H1 (cell line): ENCODE results near the gene BIRC7. TPM values are rescaled to one million over a fixed set of nuclear protein-coding genes. Genes with fewer than 3 reads are reported as not detected.

Source experiments
- CTCF ChIA-PET: fragments of 300-600 bp; sonication (Branson Sonifier 250); formaldehyde crosslinking; loops from one replicate; lab custom pipeline; 2021; ENCODE audit not compliant: partially characterized antibody; lab: Charles Lee
- POLR2A ChIA-PET: fragments of 300-600 bp; sonication (Branson Sonifier 250); formaldehyde crosslinking; loops from one replicate; lab custom pipeline; 2021; ENCODE audit warnings: inconsistent platforms; ENCODE audit not compliant: partially characterized antibody; lab: Charles Lee
- DNase-seq, 2 experiments: peaks; one replicate each; pipeline versions ENCODE4 v3.0.0 to v3.0.0-alpha.2; 2010 to 2022; ENCODE audit warnings: low spot score in 2 of 2, low read depth in 1 of 2, mixed read lengths in 1 of 2
- FAIRE-seq: peaks from 2 replicates; lab custom pipeline; 2011; peaks lifted over from hg19 to GRCh38; lab: Jason Lieb, UNC
- H2AFZ ChIP-seq: 2 replicates; pipeline ENCODE4 v1.8.1; 2012; ENCODE audit warnings: low read length, inconsistent platforms
- H2AK5ac ChIP-seq: 2 replicates; pipeline ENCODE4 v1.6.1; 2013; ENCODE audit warnings: low read depth, low read length
- H2BK120ac ChIP-seq: replicated peaks from 2 replicates; pipeline ENCODE3; 2013; ENCODE audit warnings: low read depth, low read length, inconsistent platforms
- H2BK12ac ChIP-seq: 2 replicates; pipeline ENCODE4 v1.6.1; 2013; ENCODE audit warnings: low read depth, low read length
- H2BK15ac ChIP-seq: 2 replicates; pipeline ENCODE4 v1.6.1; 2013; ENCODE audit warnings: low read length
- H2BK20ac ChIP-seq: 2 replicates; pipeline ENCODE4 v1.6.1; 2013; ENCODE audit warnings: low read length
- H2BK5ac ChIP-seq: 2 replicates; pipeline ENCODE4 v1.6.1; 2013; ENCODE audit warnings: low read depth, low read length
- H3K14ac ChIP-seq: 2 replicates; pipeline ENCODE4 v1.6.1; 2013; ENCODE audit warnings: inconsistent platforms; ENCODE audit not compliant: insufficient read length
- H3K18ac ChIP-seq: 2 replicates; pipeline ENCODE4 v1.6.1; 2013; ENCODE audit warnings: low read length; ENCODE audit errors: extremely low read depth
- H3K23ac ChIP-seq: 2 replicates; pipeline ENCODE4 v1.6.1; 2013; ENCODE audit warnings: inconsistent platforms; ENCODE audit not compliant: insufficient read length
- H3K23me2 ChIP-seq: 2 replicates; pipeline ENCODE4 v1.6.1; 2013; ENCODE audit warnings: low read depth, low read length
- H3K27ac ChIP-seq: 2 replicates; pipeline ENCODE4 v1.6.1; 2011; ENCODE audit warnings: low read depth, low read length, inconsistent platforms
- H3K27me3 ChIP-seq, 4 experiments: replicated peaks in 1 of 4; 1 replicate in 1 of 4; 2 replicates in 3 of 4; pipeline versions ENCODE4 v1.6.1 to v1.8.1; 2011 to 2013; ENCODE audit warnings: low read length in 3 of 4, mild to moderate bottlenecking in 3 of 4, inconsistent platforms in 2 of 4, mixed read lengths in 2 of 4, moderate library complexity in 1 of 4; ENCODE audit not compliant: control insufficient read depth in 3 of 4, insufficient read depth in 3 of 4; ENCODE audit errors: extremely low read depth in 1 of 4
- H3K36me3 ChIP-seq, 4 experiments: 2 replicates each; pipeline versions ENCODE4 v1.6.1 to v1.8.1; 2011 to 2013; ENCODE audit warnings: mild to moderate bottlenecking in 4 of 4, low read length in 3 of 4, moderate library complexity in 2 of 4, control low read depth in 1 of 4, inconsistent platforms in 1 of 4; ENCODE audit not compliant: insufficient read depth in 4 of 4, control insufficient read depth in 2 of 4
- H3K4ac ChIP-seq: replicated peaks from 2 replicates; pipeline ENCODE3; 2013; ENCODE audit warnings: low read length, low read depth, mixed read lengths, inconsistent platforms; ENCODE audit not compliant: insufficient read length
- H3K4me1 ChIP-seq, 4 experiments: replicated peaks in 1 of 4; 1 replicate in 1 of 4; 2 replicates in 3 of 4; pipeline versions ENCODE4 v1.6.1 to v1.8.1; 2011 to 2013; ENCODE audit warnings: low read length in 3 of 4, inconsistent platforms in 2 of 4, mixed read lengths in 1 of 4; ENCODE audit not compliant: insufficient read depth in 4 of 4, control insufficient read depth in 3 of 4
- H3K4me2 ChIP-seq, 2 experiments: 2 replicates each; pipeline versions ENCODE4 v1.6.1 to v1.8.1; 2011 to 2013; ENCODE audit warnings: low read depth in 2 of 2, low read length in 2 of 2, control low read depth in 1 of 2, inconsistent platforms in 1 of 2, mild to moderate bottlenecking in 1 of 2; ENCODE audit not compliant: insufficient read depth in 1 of 2
- H3K4me3 ChIP-seq, 4 experiments: fragments of 200-600, 300-600 bp in 1 of 4; sonication (generic), shearing (Covaris generic), sonication (Bioruptor Twin) in 1 of 4; 2 replicates each; pipeline versions ENCODE4 v1.5.1 to v1.8.1; 2011 to 2016; ENCODE audit warnings: low read length in 4 of 4, low read depth in 3 of 4, control low read depth in 2 of 4, inconsistent platforms in 2 of 4, mild to moderate bottlenecking in 2 of 4, mixed read lengths in 1 of 4, moderate library complexity in 1 of 4; ENCODE audit not compliant: insufficient read depth in 2 of 4; ENCODE audit errors: extremely low read depth in 1 of 4
- H3K56ac ChIP-seq: replicated peaks from 2 replicates; pipeline ENCODE3; 2013; ENCODE audit warnings: low read depth, mild to moderate bottlenecking, mixed read lengths, low read length, inconsistent platforms; ENCODE audit not compliant: insufficient read length
- H3K79me1 ChIP-seq: 2 replicates; pipeline ENCODE4 v1.6.1; 2013; ENCODE audit warnings: low read depth, low read length, control low read depth
- H3K79me2 ChIP-seq, 2 experiments: 2 replicates each; pipeline versions ENCODE4 v1.6.1 to v1.8.1; 2012 to 2013; ENCODE audit warnings: low read length in 2 of 2, mild to moderate bottlenecking in 2 of 2, inconsistent platforms in 1 of 2; ENCODE audit not compliant: insufficient read depth in 2 of 2, control insufficient read depth in 1 of 2
- H3K9ac ChIP-seq, 4 experiments: replicated peaks in 1 of 4; 1 replicate in 1 of 4; 2 replicates in 3 of 4; pipeline versions ENCODE4 v1.6.1 to v1.8.1; 2011 to 2013; ENCODE audit warnings: low read depth in 3 of 4, low read length in 3 of 4, control low read depth in 2 of 4, mild to moderate bottlenecking in 2 of 4, moderate library complexity in 2 of 4, inconsistent platforms in 1 of 4; ENCODE audit errors: extremely low read depth in 1 of 4
- H3K9me3 ChIP-seq, 2 experiments: 2 replicates each; pipeline versions ENCODE4 v1.6.1 to v1.8.1; 2012 to 2013; ENCODE audit warnings: mild to moderate bottlenecking in 2 of 2, moderate library complexity in 2 of 2, control low read depth in 1 of 2, inconsistent platforms in 1 of 2, low read depth in 1 of 2, low read length in 1 of 2, mixed read lengths in 1 of 2; ENCODE audit not compliant: insufficient read depth in 2 of 2
- H4K20me1 ChIP-seq, 2 experiments: replicated peaks in 1 of 2; 2 replicates each; pipeline versions ENCODE3 to v1.8.1; 2011 to 2013; ENCODE audit warnings: inconsistent platforms in 2 of 2, low read length in 2 of 2, mild to moderate bottlenecking in 1 of 2; ENCODE audit not compliant: insufficient read depth in 2 of 2, control insufficient read depth in 1 of 2
- H4K5ac ChIP-seq: 2 replicates; pipeline ENCODE4 v1.6.1; 2013; ENCODE audit warnings: low read length, low read depth, mixed read lengths, inconsistent platforms; ENCODE audit not compliant: insufficient read length
- H4K8ac ChIP-seq: 2 replicates; pipeline ENCODE4 v1.8.0; 2013; ENCODE audit warnings: mild to moderate bottlenecking, moderate library complexity, low read length, inconsistent platforms; ENCODE audit not compliant: insufficient read depth; ENCODE audit errors: extremely low read depth
- H4K91ac ChIP-seq: replicated peaks from 2 replicates; pipeline ENCODE3; 2013; ENCODE audit warnings: low read length, mixed read lengths, inconsistent platforms; ENCODE audit not compliant: insufficient read length
- BCL11A ChIP-seq, 2 experiments: IDR thresholded peaks; one replicate each; pipeline ENCODE4 v1.6.1; 2011; ENCODE audit warnings: low read depth in 2 of 2, low read length in 2 of 2, mild to moderate bottlenecking in 2 of 2
- CTBP2 ChIP-seq: IDR thresholded peaks from 2 replicates; pipeline ENCODE4 v1.7.0; 2011; ENCODE audit warnings: borderline replicate concordance, mild to moderate bottlenecking, moderate library complexity, mixed read lengths, low read length; ENCODE audit not compliant: insufficient read depth, insufficient read length
- HDAC6 ChIP-seq: IDR thresholded peaks from one replicate; pipeline ENCODE4 v1.7.1; 2012; ENCODE audit warnings: low read depth, mild to moderate bottlenecking, inconsistent platforms, low read length, moderate library complexity
- MAX ChIP-seq: IDR thresholded peaks from 2 replicates; pipeline ENCODE4 v1.6.1; 2012; ENCODE audit warnings: inconsistent platforms
- POU5F1 ChIP-seq: IDR thresholded peaks from 2 replicates; pipeline ENCODE4 v1.6.1; 2011; ENCODE audit warnings: low read depth, mild to moderate bottlenecking, low read length, moderate library complexity
- RBBP5 ChIP-seq: IDR thresholded peaks from 2 replicates; pipeline ENCODE4 v1.7.1; 2012; ENCODE audit warnings: low read depth, mild to moderate bottlenecking, inconsistent platforms, low read length, moderate library complexity, borderline replicate concordance
- TCF12 ChIP-seq: IDR thresholded peaks from 2 replicates; pipeline ENCODE4 v1.6.1; 2011; ENCODE audit warnings: low read depth, mild to moderate bottlenecking, low read length
- WGBS, 2 experiments: shearing (Covaris generic) in 1 of 2; methylation state at CpG; one replicate each; pipeline versions ENCODE4 v1.1.6 to v1.1.7; 2013 to 2015; ENCODE audit warnings: low lambda C conversion rate in 2 of 2, mixed read lengths in 2 of 2, inconsistent platforms in 1 of 2, low coverage in 1 of 2, missing lambda C conversion rate in 1 of 2; ENCODE audit not compliant: insufficient replicate concordance in 2 of 2, insufficient coverage in 1 of 2, insufficient read length in 1 of 2; ENCODE audit errors: extremely low coverage in 1 of 2, missing lambda C conversion rate in 1 of 2; 5-methylcytosine and 5-hydroxymethylcytosine counted together
- polyA plus RNA-seq, 7 experiments: library from polyadenylated mRNA; depleted of rRNA in 3 of 7; stranded (reverse) in 5 of 7; unstranded in 2 of 7; fragments of >200 nt in 5 of 7; fragments of 200-250 nt in 2 of 7; gene quantifications; 1 replicate in 5 of 7; 2 replicates in 1 of 7; 4 replicates in 1 of 7; pipeline versions ENCODE4 v1.2.1 to v1.2.3, GENCODE V29; 2011 to 2013; ENCODE audit warnings: missing spikeins in 2 of 7, mixed read lengths in 2 of 7
- total RNA-seq: library from RNA; stranded (reverse); fragmentation: NEBNext Ultra II Directional; extraction: Animal tissue kit (Norgen Biotek cat#: 25700); gene quantifications from 2 replicates; pipeline ENCODE4 v1.2.1, GENCODE V29; 2021

BIRC7 gene
- total and polyA plus RNA-seq, 2 of the 8 experiments (the other 6 are each of a cell fraction or from before 2014, with no cell fraction given) = 0.11 to 0.41 TPM

GRCh38 chr20:63276956-63277355, 41.3 kb downstream of the BIRC7 start:
- no peak overlapping the region for H3K14ac ChIP-seq
- no peak overlapping the region for H2BK5ac ChIP-seq
- H2AK5ac ChIP-seq = no peak overlapping the region
- H4K20me1 ChIP-seq = peaks cover 19 to 39% of the 10 kb centered on the region in 2 experiments
- no peak overlapping the region for H3K56ac ChIP-seq
- no peak overlapping the region for H3K4ac ChIP-seq
- no peak overlapping the region for H4K8ac ChIP-seq
- no peak overlapping the region for H2BK15ac ChIP-seq
- no peak overlapping the region for H3K18ac ChIP-seq
- peaks cover 6 to 30% (median 20%) of the 10 kb centered on the region in 4 experiments for H3K36me3 ChIP-seq
- FAIRE-seq = no peak
- no peak overlapping the region for H3K4me3 ChIP-seq
- H3K79me1 ChIP-seq = peaks cover 14% of the 10 kb centered on the region
- H3K27me3 ChIP-seq = no peaks in the 10 kb centered on the region
- POLR2A ChIA-PET = interaction anchor here (0.6 to 1.4 kb wide), 2 partner anchors 8 to 14 kb away, joined by 3 read pairs; no protein-coding TSS in a partner anchor
- no peak overlapping the region for H2BK20ac ChIP-seq
- CTCF ChIA-PET = interaction anchor here (0.8 to 3.7 kb wide), 13 partner anchors 10 to 901 kb away, joined by 3 to 23 read pairs (median 4); partner anchors contain the start of gene YTHDF1
- no peak overlapping the region for H4K5ac ChIP-seq
- no peak overlapping the region for H4K91ac ChIP-seq
- H2AFZ ChIP-seq = no peak overlapping the region
- peaks cover 2% of the 10 kb centered on the region; the same call in 1 of the 2 replicates for H3K23me2 ChIP-seq
- H3K9ac ChIP-seq = no peak overlapping the region
- peaks cover 0 to 5% (median 1%) of the 10 kb centered on the region in 4 experiments; a peak in 5 of 7 replicates for H3K4me1 ChIP-seq
- no peak overlapping the region for H2BK120ac ChIP-seq
- H2BK12ac ChIP-seq = no peak overlapping the region
- no peak for DNase-seq
- no peak overlapping the region for H3K27ac ChIP-seq
- peaks cover 17 to 39% of the 10 kb centered on the region in 2 experiments for H3K79me2 ChIP-seq
- 88% methylated on average over 20 of the region's 20 CpGs; no CpG with 5 or more reads in 1 of the 2 experiments for WGBS, 2 experiments
- H3K23ac ChIP-seq = no peak overlapping the region
- no peak overlapping the region for H3K4me2 ChIP-seq
- H3K9me3 ChIP-seq = no peaks in the 10 kb centered on the region
- no peak for TF ChIP-seq HDAC6
- TF ChIP-seq RBBP5 = no peak
- no peak for TF ChIP-seq POU5F1
- TF ChIP-seq TCF12 = no peak
- TF ChIP-seq BCL11A (IDR thresholded peaks at IDR 0.05; ENCODE audit: low read depth in 2 of 2, low read length in 2 of 2) = no peak
- TF ChIP-seq CTBP2 = no peak
- no peak for TF ChIP-seq MAX
